ENCODE measurements around the gene OR52N5. TPM values are rescaled to one million over a fixed set of nuclear protein-coding genes. Genes with fewer than 3 reads are reported as not detected.

OR52N5 gene
- not detected for polyA plus RNA-seq (ENCODE audit: insufficient read length in 12 of 12)
- long read RNA-seq, donor 1: 0 reads
- long read RNA-seq, donor 2: 0 reads
- long read RNA-seq, donor 3: 0 reads
- long read RNA-seq, donor 4: 0 reads
- long read RNA-seq, donor 5: 0 reads
- long read RNA-seq, donor 6: 0 reads
- long read RNA-seq, donor 7: 0 reads
- long read RNA-seq, donor 8: 0 reads
- long read RNA-seq, donor 9: 0 reads
- long read RNA-seq, donor 10: 0 reads
- long read RNA-seq, donor 11: 0 reads

GRCh38 chr11:5783255-5783654 lies at the start of gene OR52N5:
TSS of gene OR52N5 (minus strand) at chr11:5783355. CDS start at chr11:5778634, 4,721 bp downstream.
- DNase-seq: no peak

- DNase-seq: no peak
Measured at GRCh38 chr11:5831196-5831829, 48.2 kb upstream of the OR52N5 start.

- no peak for DNase-seq
Measured at GRCh38 chr11:5818245-5818886, 35.2 kb upstream of the OR52N5 start.

- no peak for DNase-seq
Measured at GRCh38 chr11:5815534-5815933, 32.4 kb upstream of the OR52N5 start.

- DNase-seq: no peak
Measured at GRCh38 chr11:5809905-5810795, 27.0 kb upstream of the OR52N5 start.

- no peak for DNase-seq
Measured at GRCh38 chr11:5809122-5809519, 26.0 kb upstream of the OR52N5 start.

GRCh38 chr11:5808500-5809121 lies 25.5 kb upstream of the OR52N5 start, which contains the start of gene OR52N2:
TSS of gene OR52N2 (plus strand) at chr11:5808924. CDS start at chr11:5820336, 11,412 bp downstream.
- DNase-seq: peak; percentile 70

GRCh38 chr11:5807580-5807979 lies 24.4 kb upstream of the OR52N5 start:
- no peak for DNase-seq

- DNase-seq: no peak
Measured at GRCh38 chr11:5803982-5804381, 20.8 kb upstream of the OR52N5 start.

- no peak for DNase-seq
Measured at GRCh38 chr11:5796541-5796940, 13.4 kb upstream of the OR52N5 start.

- no peak for DNase-seq
Measured at GRCh38 chr11:5791165-5791564, 8.0 kb upstream of the OR52N5 start, which contains the start of gene OR52N1. TSS of gene OR52N1 (minus strand) at chr11:5791265. CDS start at chr11:5788816, 2,449 bp downstream.

- no peak for DNase-seq
Measured at GRCh38 chr11:5767056-5767455, 16.1 kb downstream of the OR52N5 start.

- no peak for DNase-seq
Measured at GRCh38 chr11:5753943-5754342, 29.2 kb downstream of the OR52N5 start, which contains the start of gene OR52N4. TSS of gene OR52N4 (plus strand) at chr11:5754243. CDS start at chr11:5754741, 498 bp downstream.

- no peak for DNase-seq
Measured at GRCh38 chr11:5749836-5750235, 33.3 kb downstream of the OR52N5 start.

GRCh38 chr11:5746614-5747013 lies 36.5 kb downstream of the OR52N5 start:
- no peak for DNase-seq

GRCh38 chr11:5738431-5738830 lies 44.7 kb downstream of the OR52N5 start:
- no peak for DNase-seq

GRCh38 chr11:5737670-5738392 lies 45.3 kb downstream of the OR52N5 start:
- DNase-seq: no peak

GRCh38 chr11:5737091-5737490 lies 46.1 kb downstream of the OR52N5 start:
- no peak for DNase-seq

- no peak for DNase-seq
Measured at GRCh38 chr11:5736396-5736795, 46.8 kb downstream of the OR52N5 start, which contains the start of gene OR56B1. TSS of gene OR56B1 (plus strand) at chr11:5736448. CDS start at chr11:5736517, 69 bp downstream.

- no peak for DNase-seq
Measured at GRCh38 chr11:5727691-5728090, 55.5 kb downstream of the OR52N5 start.
